ENCODE data around the gene CXorf38.
A peak's percentile ranks its signal among the peaks of the same experiment; 100 is the strongest.

CXorf38 gene

GRCh38 chrX:40647307-40648197 lies at the start of gene CXorf38:
CXorf38 (minus strand) TSS chrX:40647561; CDS start chrX:40647520, 41 bp downstream.
- TF ChIP-seq CTCF (conservative IDR thresholded peaks at IDR 0.05), result no peak
- H3K27ac ChIP-seq, result peak within 1 kb of the TSS; percentile 78

GRCh38 chrX:40694802-40695201 lies 47.4 kb upstream of the CXorf38 start:
- no peak for TF ChIP-seq CTCF (conservative IDR thresholded peaks at IDR 0.05)
- no peak overlapping the region for H3K27ac ChIP-seq

- no peak for TF ChIP-seq CTCF (conservative IDR thresholded peaks at IDR 0.05)
- H3K27ac ChIP-seq, result no peak overlapping the region
Observed at GRCh38 chrX:40688929-40689328, 41.6 kb upstream of the CXorf38 start.

- no peak for TF ChIP-seq CTCF (conservative IDR thresholded peaks at IDR 0.05)
- no peak overlapping the region for H3K27ac ChIP-seq
Observed at GRCh38 chrX:40687169-40687568, 39.8 kb upstream of the CXorf38 start.

GRCh38 chrX:40685362-40685918 lies 38.1 kb upstream of the CXorf38 start:
- no peak overlapping the region for H3K27ac ChIP-seq
- TF ChIP-seq CTCF (conservative IDR thresholded peaks at IDR 0.05), result no peak

GRCh38 chrX:40684092-40684491 lies 36.7 kb upstream of the CXorf38 start:
- TF ChIP-seq CTCF (conservative IDR thresholded peaks at IDR 0.05), result no peak
- H3K27ac ChIP-seq, result no peak overlapping the region

GRCh38 chrX:40683245-40683644 lies 35.9 kb upstream of the CXorf38 start:
- H3K27ac ChIP-seq, result no peak overlapping the region
- no peak for TF ChIP-seq CTCF (conservative IDR thresholded peaks at IDR 0.05)
